ENCODE measurements around the gene VASN.
"Not testable (repeated sequence)": the region's sequence is repeated elsewhere in the genome, so short reads cannot be mapped to it uniquely, and the experiment has no call there.

The VASN gene

GRCh38 chr16:4385789-4386450, 14.3 kb downstream of the VASN start:
- FAIRE-seq = no peak

DNA sequence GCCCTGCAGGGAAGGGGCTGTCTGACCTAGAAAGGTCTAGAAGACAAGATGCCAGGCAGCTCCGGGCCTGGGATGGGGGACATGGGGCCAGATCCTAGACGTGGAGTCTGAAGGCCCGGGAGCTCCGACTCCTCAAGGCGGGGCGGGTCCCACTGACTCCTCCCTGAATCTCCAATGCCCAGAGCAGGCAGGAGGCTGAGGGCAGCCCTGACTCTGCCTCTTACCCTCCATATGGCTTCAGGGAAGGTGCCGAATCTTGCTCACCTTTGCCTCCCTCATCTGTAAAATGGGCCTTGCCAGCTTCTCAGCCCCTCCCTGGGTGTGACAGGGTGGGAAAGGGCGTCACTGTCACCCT, 14.8 kb downstream of the VASN start:
- FAIRE-seq = no peak

DNA sequence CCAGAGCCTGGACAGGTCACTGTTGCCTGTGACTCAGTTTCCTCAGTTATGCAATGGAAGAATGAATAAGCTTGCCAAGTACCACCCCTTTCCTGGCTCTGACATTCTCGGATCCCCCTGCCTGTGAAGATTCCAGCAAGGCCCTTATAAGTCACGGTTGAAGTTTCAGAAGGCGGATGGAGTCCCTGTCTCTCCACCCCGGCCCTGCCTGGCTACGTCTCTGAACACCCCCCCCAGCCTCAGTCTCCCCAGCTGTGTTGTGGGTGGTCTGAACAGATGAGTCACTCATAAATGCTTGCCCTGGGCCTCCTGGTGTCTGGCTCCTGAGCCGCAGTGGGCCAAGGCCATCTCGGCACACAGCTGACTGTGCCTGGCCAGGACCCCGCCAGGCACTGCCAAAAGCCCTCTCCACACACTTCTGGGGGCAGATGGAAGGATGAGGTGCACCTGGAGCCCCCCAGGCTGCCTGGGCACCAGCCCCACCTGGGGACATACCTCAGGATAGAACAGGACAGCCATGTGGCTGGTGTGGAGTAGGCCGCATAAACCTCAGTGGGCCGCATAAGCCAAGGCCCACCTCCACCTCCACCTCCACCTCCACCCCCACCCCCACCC, 15.4 kb downstream of the VASN start:
- no peak for FAIRE-seq

- no peak for FAIRE-seq
Observed at GRCh38 chr16:4387781-4388180, 16.1 kb downstream of the VASN start.

DNA sequence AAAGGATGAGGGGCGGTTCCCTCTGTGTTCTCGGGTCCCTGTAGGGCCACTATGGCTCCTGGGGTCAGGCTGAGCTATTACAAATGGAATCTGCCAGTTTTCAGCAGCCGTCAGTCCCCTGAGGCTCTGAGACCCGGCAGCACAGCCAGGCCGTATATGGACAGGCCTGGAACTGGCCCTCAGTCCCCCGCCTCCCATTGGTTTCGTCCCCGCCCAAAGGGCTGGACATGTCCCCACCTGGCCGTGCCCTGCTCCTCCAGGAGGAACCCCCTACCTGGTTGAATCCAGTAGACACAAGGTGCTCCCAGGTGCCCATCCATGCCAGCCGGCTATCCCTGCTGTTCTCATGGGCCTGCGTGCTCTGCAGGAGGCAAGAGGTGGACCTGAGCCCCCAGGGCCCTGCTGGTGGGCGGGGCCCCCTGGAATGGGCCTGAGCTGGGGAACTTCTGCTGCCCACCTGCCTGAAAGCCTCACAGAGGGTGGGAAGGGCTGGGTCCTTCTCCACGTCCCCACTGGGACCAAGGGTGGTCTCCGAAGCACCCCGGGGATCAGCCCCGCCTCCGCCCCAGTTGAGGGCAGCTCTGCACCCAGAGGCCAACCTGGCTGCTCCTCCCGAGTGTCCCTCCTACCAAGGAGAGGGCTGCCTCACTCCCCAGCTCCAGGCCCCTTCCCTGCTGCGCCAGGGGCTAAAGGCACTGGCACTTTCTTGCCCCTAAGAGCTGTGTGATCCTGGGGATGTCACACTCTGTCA, 16.8 kb downstream of the VASN start:
- no peak for FAIRE-seq

DNA sequence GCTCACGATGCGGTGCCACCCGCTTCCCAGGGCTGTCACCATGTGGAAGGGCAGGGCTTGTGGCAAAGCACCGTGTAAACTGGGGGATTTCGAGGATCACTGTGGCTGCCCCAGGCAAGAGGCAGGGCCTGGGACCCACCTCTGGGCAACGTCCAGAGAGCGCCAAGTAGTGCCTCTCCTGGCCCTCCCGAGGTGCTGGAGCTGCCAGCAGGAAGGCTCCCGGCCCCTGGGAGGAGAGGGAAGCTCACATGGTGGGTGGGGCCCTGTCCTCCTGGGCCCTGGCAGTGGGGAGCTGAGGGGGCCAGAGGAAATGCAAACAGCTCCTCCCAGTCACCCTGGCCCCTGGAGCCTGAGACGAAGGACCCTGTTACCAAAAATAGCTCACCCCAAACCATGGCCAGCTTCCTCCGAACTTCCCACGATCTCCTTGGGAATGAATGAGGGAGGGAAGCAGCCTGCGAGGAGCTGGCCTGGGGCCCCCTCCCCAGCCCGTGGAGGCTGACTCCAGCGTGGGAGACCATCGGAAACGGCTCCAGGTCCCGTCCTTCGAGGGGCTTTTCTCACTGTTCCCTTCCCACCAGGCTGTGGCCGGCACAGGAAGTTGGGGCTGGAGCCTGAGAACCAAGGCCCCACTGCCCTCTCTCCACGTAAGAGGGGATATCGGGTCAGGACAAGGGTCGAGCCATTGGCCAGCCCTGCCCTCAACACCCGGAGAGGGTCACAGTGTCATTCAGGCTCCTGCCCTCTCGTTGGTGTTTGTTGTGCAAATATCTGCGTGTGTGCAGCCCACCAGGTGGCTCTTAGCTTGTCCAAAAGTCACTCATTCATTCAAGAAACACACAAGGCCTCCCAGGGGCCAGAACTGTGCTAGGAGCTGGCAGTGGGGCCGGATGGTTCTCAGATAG, 17.7 kb downstream of the VASN start:
- no peak for FAIRE-seq

- FAIRE-seq = no peak
Observed at GRCh38 chr16:4390266-4391260, 18.9 kb downstream of the VASN start.

DNA sequence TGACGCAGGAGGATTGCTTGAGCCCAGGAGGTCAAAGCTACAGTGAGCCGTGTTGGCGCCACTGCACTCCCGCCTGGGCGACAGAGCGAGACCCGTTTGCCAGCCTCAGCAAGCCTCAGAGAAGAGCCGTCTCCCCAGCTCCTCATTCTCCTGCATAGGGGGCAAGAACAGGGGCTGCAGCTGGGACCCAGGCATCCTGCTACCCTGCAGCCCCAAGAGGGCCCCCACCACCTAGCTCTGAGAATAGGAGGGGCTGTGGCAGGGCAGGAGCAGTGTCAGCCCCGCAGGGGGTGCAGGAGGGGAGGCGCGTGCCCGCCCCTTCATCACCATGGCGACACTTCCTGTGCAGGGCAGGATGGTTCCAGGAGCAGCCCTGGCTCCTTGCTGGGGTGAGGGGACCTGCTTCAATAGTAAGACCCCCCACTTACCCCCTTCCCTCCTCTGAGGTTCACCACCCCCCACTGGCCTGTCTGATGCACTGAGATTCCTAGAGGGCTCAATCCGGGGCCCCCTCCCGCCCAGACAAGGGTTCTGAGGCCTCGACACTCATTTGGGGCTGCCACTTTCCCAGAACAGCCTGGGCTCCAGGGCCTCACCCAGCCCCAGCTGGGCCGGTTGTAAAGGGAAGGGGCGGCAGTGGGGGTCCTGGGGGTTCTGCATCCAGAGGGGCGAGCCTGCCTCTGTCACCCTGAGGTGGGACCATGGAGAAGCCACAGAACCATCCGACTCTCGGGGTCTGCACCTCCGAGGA, 20.2 kb downstream of the VASN start:
- no peak for FAIRE-seq

DNA sequence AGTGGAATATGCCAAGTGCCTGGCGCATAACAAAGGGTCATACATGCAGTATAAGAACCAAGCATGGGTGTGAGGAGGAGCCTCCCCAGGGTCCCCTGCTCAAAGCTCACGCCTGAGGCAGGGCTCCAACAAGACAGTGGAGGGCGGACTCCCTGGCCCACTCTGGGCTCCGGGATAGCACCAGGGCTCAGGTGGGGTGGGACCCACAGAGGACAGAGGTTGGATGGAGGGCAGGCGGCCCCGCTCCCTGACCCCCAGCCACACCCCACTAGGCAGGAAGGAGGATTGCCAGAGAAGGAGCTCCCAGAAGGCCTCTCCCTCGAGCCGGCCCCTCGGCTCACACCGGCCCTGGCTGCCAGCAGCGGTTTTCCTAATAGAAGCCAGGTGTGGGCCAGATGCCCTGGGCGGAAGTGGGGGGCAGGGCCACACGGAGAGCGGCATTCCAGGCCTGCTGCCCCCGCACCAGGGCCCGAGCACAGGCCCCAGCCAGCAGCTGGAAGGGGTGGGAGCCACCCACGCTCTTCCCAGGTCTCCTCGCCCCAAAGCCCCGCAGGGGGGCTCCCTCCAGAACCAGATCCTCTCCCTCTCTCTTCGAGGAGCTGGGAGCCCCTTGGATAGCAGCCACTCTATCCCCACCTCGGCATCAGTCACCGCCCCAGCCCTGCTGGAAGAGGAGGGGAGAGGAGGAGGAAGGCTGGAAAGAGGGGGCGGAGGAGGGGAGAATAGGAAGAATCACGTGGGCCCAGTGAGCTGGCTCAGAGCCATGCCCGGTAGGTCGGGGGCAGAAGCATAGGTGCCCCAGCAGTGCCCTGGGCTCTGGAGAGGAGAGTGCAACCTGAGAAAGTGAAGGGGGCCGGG, 21.0 kb downstream of the VASN start:
- FAIRE-seq = peak; percentile 82

DNA sequence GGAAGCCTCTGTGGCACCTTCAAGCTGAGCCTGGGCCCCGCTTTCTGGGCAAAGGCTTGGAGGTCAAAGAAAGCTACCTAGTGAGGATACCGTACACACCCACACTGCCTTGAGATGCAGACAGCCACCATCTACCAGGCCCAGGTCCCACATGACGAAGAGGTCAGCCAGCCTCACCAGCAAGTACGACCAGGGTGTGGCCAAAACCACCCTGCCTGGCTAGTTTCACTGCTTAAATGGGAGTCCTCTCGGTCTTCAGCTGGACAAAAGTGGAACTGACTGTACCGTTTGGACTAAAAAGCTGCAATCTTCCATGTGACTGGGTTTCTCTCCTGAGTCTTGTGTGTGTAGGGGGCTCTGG, 21.6 kb downstream of the VASN start:
- no peak for FAIRE-seq

DNA sequence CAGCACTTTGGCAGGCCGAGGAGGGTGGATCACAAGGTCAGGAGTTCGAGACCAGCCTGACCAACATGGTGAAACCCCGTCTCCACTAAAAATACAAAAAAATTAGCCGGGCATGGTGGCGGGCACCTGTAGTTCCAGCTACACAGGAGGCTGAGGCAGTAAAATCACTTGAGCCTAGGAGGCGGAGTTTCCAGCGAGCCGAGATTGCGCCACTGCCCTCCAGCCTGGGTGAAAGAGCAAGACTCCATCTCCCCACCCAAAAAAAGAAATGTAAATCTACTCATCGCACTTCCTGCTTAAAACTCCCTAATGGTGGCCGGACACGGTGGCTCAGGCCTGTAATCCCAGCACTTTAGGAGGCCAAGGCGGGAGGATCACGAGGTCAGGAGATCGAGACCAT, 22.2 kb downstream of the VASN start:
- not testable (repeated sequence) for FAIRE-seq

DNA sequence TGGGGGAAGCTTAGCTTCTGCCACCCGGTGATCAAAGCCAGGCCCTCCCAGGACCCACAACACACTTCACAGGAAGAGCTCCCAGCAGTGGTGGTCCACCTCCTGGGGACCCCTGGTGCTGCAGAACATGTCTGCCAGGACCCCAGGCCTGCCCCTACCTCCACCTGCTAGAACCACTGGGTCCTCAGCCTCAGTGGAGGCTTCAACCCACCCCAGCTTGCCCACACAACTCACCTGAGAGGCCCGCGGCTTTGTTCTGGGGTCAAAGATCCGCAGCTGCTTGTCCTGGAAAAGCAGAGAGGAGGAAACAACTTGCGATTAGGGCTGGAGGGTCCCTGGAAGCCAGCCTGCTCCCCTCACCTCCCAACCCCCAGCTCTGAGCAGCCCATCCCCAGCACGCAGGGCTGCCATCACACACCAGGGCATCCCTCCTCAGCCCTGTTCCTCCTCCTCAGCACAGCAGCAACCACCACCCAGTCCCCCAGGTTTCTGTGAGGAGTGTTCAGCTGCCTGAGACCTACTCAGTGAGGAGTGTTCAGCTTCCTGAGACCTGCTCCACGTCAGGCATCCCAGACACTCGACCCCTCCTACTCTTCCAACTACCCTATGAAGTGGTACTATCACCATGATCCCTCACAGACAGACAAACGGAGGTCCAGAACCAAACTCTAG, 23.5 kb downstream of the VASN start:
- FAIRE-seq = no peak

- no peak for FAIRE-seq
Observed at GRCh38 chr16:4399001-4399730, 27.5 kb downstream of the VASN start.

- FAIRE-seq = no peak
Observed at GRCh38 chr16:4401094-4401501, 29.4 kb downstream of the VASN start.

DNA sequence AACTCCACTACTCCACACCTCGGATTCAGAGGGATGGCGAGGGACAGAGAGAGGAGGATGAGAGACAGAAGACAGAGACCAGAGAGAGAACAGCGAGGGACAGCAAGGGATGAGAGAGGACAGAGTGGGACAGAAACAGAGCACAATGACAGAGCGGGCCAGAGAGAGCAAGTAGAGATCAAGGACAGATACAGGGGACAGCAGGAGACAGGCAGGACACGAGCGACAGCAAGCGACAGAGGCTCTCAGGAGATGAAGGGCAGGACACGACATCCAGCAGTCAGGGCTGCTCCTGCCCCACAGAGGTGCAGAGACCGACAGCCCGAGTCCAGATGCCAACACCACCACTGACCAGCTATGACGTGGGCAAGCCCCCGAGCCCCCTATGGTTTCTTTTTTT, 29.9 kb downstream of the VASN start:
- FAIRE-seq = no peak

GRCh38 chr16:4402439-4403132, 30.9 kb downstream of the VASN start:
- no peak for FAIRE-seq

GRCh38 chr16:4403133-4403949, 31.7 kb downstream of the VASN start:
- no peak for FAIRE-seq

Data from endometrium (tissue), 2 donors.